Activated naive CD4-positive, alpha-beta T cell treated with anti-CD3 and anti-CD28 coated beads, Interleukin-2, amount 10 ng/mL, durations not matched to agents 7 days and 5 days (primary cell): Measurements from ENCODE around the gene ATPAF1.
A peak's percentile ranks its signal among the peaks of the same experiment; 100 is the strongest.

Experiments used
- CTCF ChIA-PET: fragments of 350-600 bp; sonication (Branson Sonifier 250); formaldehyde crosslinking; loops from one replicate; lab custom pipeline; 2021; ENCODE audit warnings: antibody characterized with exemption; lab: Charles Lee
- DNase-seq: peaks from one replicate; pipeline ENCODE4 v3.0.0-alpha.2; 2020
- H3K27ac Mint-ChIP-seq: one replicate; pipeline ENCODE4 v1.8.0; 2021; ENCODE audit warnings: mild to moderate bottlenecking, moderate library complexity, mixed read lengths
- H3K27me3 Mint-ChIP-seq: one replicate; pipeline ENCODE4 v1.8.0; 2021; ENCODE audit warnings: mild to moderate bottlenecking, mixed read lengths
- H3K36me3 Mint-ChIP-seq: one replicate; pipeline ENCODE4 v1.8.0; 2021; ENCODE audit warnings: mixed read lengths
- H3K4me1 Mint-ChIP-seq: one replicate; pipeline ENCODE4 v1.8.0; 2021; ENCODE audit warnings: mixed read lengths
- H3K4me3 Mint-ChIP-seq: one replicate; pipeline ENCODE4 v1.8.0; 2021; ENCODE audit warnings: mild to moderate bottlenecking, moderate library complexity, mixed read lengths
- H3K9me3 Mint-ChIP-seq: one replicate; pipeline ENCODE4 v1.8.0; 2021; ENCODE audit warnings: mixed read lengths

Gene ATPAF1

DNA sequence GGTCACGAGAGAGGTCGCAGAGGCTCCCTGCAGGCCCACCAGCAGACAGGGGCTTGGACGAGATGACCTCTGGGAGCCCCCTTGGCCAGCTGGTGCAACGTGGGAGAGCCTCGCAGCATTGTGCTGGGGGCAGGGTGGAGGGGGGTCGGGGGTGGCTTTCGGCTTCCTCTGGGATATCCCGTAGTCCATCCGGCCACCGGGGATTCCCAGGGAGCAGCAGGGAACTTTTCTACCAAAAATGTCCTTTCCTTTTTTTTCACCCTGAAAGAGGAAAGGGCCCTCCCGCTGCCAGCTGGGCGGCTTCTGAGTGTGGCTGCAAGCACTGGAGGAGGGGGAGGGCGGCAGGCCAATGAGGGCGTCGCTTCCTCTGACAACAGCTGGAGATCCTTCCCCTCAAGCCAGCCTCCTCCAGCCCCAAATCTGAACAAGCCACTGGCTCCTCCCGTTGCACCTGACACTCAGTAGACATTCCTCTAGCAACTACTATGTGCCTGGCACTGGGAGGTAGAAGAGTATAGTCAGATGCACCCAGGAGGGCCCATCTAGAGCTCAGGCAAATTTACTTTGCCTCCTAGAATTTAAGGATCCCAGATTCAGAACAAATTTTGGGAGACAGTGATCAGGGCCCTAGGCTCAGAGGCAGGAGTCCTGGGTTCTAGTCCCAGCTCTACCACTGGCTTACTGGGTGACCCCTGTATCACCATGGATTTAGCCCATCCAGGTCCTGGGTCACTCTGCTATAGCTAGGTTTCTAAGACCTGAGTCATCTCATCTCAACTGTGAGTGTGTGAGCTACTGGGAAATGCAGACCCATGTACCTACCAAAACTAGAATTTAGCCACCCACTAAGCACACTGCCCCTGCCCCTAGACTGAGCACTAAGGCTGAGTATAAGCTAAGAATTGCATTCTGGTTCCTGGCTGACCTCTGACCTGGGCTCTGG, 54.2 kb downstream of the ATPAF1 start:
- Mint-ChIP-seq H3K4me1 (peaks cover 65% of the 10 kb centered on the region), H3K27ac (peak overlapping the region; percentile 52), H3K27me3 (peaks cover 15% of the 10 kb centered on the region), H3K9me3 (no peaks in the 10 kb centered on the region), H3K36me3 (peaks cover 33% of the 10 kb centered on the region), H3K4me3 (peak overlapping the region; percentile 23)
- CTCF ChIA-PET: interaction anchor here (1.0 to 1.4 kb wide), 5 partner anchors 10 to 172 kb away, joined by 3 to 5 read pairs (median 3); partner anchors contain the start of gene MKNK1
- peak; percentile 74 for DNase-seq

DNA sequence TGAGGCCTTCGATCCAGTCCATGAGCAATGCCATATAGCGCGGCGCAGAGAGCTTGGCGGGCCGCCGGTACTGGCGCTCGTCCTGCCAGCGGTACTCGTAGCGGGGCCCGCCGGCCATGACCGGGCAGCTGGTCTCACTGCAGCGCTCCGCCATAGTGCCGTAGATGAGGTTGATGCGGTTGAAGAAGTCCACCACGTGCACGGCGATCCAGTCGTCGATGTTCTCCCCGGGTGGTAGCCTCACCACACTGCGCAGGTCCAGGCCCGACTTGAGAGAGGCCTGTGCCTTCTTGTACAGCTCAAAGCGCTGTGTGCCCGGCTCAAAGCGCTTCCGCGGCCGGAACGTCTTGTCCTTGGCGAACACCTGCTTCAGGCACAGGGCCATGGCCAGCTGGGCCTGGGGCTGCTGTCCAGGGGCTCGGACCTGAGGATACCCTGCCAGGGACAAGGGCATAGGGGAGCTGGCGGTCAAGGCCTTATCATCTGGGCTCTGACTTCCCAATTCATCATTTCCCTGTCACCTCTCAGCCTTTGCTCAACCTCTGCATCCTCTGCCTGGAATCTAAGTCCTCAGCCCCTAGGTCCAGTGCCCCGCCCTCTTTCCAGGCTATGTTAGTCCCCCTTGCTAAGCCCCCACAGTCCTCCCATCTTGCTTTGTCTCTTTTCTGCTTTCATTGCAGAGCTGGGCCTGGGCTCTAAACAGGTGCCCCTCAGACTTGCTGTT, 55.1 kb downstream of the ATPAF1 start:
- H3K9me3 Mint-ChIP-seq: no peaks in the 10 kb centered on the region

DNA sequence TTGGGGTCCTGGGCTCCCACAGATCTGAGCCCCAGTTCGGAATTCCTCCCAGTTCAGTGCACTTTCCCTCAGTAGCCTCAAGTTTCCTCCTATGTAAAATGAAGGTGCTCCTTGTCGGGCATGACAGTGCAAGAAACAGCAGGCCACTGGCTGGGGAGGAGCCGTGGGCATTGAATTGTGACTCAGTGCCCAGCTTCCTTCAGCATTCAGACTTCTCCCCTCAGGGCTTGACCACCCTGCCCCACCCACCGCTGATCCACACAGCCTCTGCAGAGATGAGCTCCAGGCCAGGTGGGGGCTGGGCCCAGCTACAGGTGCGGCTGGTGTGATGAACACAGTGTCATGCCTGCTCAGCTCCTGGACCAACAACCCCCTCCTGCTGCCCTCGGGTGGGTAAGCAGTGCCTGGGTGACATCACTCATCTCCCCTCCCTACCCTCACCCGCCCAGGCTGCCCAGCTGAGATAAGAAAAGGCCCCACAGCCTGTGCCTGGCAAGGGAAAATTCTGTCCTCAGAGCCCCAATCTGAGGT, 56.4 kb downstream of the ATPAF1 start:
- no peak overlapping the region for H3K4me3 Mint-ChIP-seq
- H3K27me3 Mint-ChIP-seq: peaks cover under 1% of the 10 kb centered on the region
- no peak overlapping the region for H3K27ac Mint-ChIP-seq
- no peaks in the 10 kb centered on the region for H3K9me3 Mint-ChIP-seq
- CTCF ChIA-PET: no interaction called here
- peaks cover 55% of the 10 kb centered on the region for H3K4me1 Mint-ChIP-seq
- H3K36me3 Mint-ChIP-seq: peaks cover 48% of the 10 kb centered on the region
- no peak for DNase-seq

More for the DNA sequence above, 55.1 kb downstream of the ATPAF1 start:
- Mint-ChIP-seq H3K36me3 (peaks cover 42% of the 10 kb centered on the region), H3K4me3 (no peak overlapping the region), H3K4me1 (peaks cover 62% of the 10 kb centered on the region), H3K27me3 (peaks cover 10% of the 10 kb centered on the region), H3K27ac (peak overlapping the region; percentile 52)
- CTCF ChIA-PET: interaction anchor here (1.2 kb wide), 2 partner anchors 64 to 65 kb away, joined by 3 to 5 read pairs; no protein-coding TSS in a partner anchor
- DNase-seq: no peak

DNA sequence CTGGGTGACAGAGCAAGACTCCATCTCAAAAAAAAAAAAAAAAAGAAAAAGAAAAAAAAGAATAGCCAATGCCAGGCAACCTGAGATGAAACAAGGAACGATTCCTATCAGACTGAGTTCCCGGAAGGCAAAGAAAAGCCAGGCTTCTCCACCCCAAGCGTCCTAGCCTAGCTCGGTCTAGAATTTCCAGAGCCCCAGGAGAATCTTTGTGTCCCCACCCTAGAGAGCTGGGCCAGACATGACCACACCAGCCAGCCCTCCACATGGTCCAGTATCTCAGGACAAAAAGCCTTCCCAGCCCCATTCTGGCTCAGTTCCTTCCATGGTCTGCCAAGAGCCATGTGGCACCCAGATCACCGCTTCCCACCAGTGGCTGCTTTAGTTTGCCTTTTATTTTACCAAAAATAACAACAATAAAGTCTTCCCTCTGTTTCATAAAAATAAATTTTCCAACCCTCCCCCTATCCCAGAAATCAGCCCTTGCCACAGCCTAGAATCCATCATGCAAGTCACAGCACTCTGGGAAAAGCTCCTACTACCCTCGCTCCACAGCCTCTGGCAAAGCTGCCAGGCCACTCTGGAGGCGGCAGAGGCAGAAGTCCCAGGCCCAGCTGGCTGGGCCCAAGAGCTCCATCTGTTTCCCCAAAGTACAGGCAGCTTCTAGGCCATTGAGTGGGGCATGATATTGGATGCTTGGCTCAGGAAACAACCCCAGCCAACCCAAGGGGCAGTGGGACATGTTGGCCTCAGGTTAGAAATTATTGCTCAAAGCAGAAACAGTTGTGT, 60.6 kb downstream of the ATPAF1 start:
- peaks cover 57% of the 10 kb centered on the region for H3K36me3 Mint-ChIP-seq

DNA sequence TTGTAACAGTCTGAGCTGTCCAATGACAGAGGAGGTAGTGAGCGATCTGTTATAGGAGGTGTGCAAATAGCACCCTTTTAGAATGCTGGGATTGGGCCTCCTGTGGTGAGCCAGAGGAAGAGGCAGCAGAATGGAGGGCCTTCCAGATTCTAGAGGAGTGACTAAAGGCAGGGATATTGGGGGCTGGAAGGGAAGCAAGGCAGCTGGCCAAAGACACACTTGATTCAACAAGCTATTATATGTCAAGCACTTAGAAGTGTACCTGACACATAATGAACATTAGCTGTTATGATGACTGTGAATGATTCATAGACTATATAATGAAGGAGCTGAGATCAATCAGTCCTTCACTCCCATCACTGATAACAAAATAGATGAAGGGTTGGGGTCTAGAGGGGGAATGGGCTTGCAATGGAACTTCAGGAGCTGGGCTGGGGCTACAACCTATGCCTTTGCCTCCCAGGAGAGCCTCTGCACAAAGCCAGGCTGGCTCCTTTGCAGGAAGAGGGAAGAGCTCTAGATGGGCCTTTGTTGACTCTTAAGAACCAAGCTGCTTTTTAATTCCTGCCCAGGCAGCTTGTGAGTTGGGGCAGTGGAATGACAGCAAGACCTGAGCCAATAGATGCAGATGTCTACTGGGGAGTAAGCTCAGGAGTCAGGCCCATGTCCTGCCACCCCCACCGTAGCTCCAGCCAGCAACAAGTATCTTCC, 61.8 kb downstream of the ATPAF1 start:
- Mint-ChIP-seq H3K36me3 (peaks cover 56% of the 10 kb centered on the region), H3K27me3 (peaks cover 4% of the 10 kb centered on the region), H3K4me3 (no peak overlapping the region), H3K9me3 (no peaks in the 10 kb centered on the region), H3K4me1 (peaks cover 62% of the 10 kb centered on the region), H3K27ac (peak overlapping the region; percentile 53)
- CTCF ChIA-PET: interaction anchor here (1.1 to 4.4 kb wide), 3 partner anchors 10 to 119 kb away, joined by 3 to 22 read pairs (median 3); partner anchors contain the start of gene MOB3C
- no peak for DNase-seq

More for the DNA sequence above, 60.6 kb downstream of the ATPAF1 start:
- Mint-ChIP-seq H3K27me3 (peaks cover 4% of the 10 kb centered on the region), H3K9me3 (no peaks in the 10 kb centered on the region), H3K4me3 (no peak overlapping the region), H3K27ac (peak overlapping the region; percentile 37), H3K4me1 (peaks cover 58% of the 10 kb centered on the region)
- DNase-seq: no peak
- CTCF ChIA-PET: interaction anchor here (1.2 kb wide), 1 partner anchor 15 kb away, joined by 4 read pairs; no protein-coding TSS in a partner anchor

DNA sequence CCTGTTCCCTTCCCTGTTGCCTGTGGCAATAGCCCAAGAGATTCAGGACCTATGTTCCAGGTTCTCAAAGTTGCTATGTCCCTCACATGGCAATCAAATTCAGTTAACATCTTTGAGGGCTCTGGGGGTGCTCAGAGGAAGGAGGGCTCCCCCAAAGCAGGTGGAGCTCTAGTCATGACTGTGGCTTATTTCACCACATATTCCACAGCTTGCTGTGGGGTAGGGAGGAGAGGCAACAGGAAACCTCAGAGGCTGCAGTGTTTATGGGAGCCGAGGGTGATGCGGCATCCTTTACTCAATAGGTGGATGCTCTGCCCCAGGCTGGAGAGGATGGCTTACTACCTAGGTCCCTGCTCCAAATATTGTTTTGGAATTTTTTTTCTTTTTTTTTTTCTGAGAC, 62.9 kb downstream of the ATPAF1 start:
- Mint-ChIP-seq H3K4me1 (peaks cover 62% of the 10 kb centered on the region), H3K4me3 (peak overlapping the region; percentile 90), H3K9me3 (no peaks in the 10 kb centered on the region), H3K27ac (peak overlapping the region; percentile 76), H3K36me3 (peaks cover 52% of the 10 kb centered on the region), H3K27me3 (peaks cover 4% of the 10 kb centered on the region)
- DNase-seq: peak; percentile 51
- CTCF ChIA-PET: interaction anchor here (0.8 to 4.4 kb wide), 4 partner anchors 11 to 74 kb away, joined by 3 to 22 read pairs (median 4); partner anchors contain the start of genes ATPAF1 and MOB3C

DNA sequence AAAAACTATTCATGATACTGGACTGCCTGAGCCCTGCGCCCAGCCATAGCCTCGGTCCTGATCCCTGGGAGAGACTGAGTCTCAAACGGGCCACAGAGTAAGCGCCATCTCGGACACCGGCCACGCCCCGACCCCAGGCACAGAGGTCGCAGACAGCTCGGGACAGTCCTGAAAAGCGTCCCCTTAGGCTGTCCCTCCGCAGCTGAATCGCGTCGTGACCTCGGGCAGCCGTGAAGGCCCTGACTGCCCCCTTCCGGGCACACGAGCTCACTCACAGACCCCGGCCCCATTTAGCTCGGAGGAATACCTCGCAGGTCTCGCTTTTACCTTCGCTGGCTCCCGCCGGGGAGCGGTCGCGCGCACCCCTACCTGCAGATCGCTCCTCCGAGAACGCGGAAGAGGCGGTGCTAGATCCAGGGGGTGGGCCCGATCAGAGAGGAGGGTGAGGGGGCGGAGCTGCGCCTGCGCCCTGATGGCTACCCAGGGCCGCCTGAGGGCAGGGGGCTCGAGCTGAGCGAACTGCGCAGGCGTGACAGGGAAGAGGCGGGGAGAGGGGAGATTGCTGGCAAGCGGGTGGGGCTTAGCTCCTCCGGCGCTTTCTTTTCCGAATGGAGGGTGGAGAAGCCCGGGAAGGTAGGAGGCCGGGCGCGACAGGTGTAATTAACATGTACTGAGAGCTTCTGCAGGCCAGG, 64.2 kb downstream of the ATPAF1 start, which contains the start of gene MKNK1:
MKNK1 (minus strand) TSS at position 411 of the 692 bp plus-strand sequence. CDS start 20,941 bp downstream, outside the sequence.
- DNase-seq: peak; percentile 99
- Mint-ChIP-seq H3K36me3 (peaks cover 45% of the 10 kb centered on the region), H3K27me3 (peaks cover 4% of the 10 kb centered on the region), H3K9me3 (no peaks in the 10 kb centered on the region), H3K4me3 (peak within 1 kb of the TSS; percentile 90), H3K4me1 (peaks cover 70% of the 10 kb centered on the region), H3K27ac (peak within 1 kb of the TSS; percentile 86)
- CTCF ChIA-PET: interaction anchor here (0.8 to 4.4 kb wide), 13 partner anchors 10 to 75 kb away, joined by 3 to 22 read pairs (median 3); partner anchors contain the start of gene MOB3C

DNA sequence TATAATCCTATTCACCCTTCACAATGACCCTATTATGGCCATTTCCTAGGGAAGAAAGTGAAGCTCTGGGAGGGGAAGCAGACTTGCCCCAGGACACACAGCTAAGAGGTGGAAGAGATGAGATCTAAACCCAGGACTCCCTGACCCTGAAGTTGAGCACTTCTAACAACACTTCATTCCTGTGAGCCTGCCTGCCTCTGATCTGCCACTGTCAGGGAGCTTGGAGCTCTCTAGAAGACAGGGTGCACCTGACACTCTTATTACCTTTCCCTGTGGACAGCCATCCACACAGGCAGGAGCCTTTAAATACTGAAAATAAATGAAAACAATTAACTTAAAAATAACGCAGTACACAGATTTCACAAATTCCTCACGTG, 64.7 kb downstream of the ATPAF1 start:
- peak overlapping the region; percentile 86 for H3K27ac Mint-ChIP-seq
- no peaks in the 10 kb centered on the region for H3K9me3 Mint-ChIP-seq
- H3K27me3 Mint-ChIP-seq: peaks cover 4% of the 10 kb centered on the region
- CTCF ChIA-PET: interaction anchor here (1.0 to 4.4 kb wide), 10 partner anchors 11 to 75 kb away, joined by 3 to 22 read pairs (median 4); partner anchors contain the start of gene MOB3C
- H3K4me1 Mint-ChIP-seq: peaks cover 75% of the 10 kb centered on the region
- H3K4me3 Mint-ChIP-seq: peak overlapping the region; percentile 90
- H3K36me3 Mint-ChIP-seq: peaks cover 40% of the 10 kb centered on the region
- no peak for DNase-seq

DNA sequence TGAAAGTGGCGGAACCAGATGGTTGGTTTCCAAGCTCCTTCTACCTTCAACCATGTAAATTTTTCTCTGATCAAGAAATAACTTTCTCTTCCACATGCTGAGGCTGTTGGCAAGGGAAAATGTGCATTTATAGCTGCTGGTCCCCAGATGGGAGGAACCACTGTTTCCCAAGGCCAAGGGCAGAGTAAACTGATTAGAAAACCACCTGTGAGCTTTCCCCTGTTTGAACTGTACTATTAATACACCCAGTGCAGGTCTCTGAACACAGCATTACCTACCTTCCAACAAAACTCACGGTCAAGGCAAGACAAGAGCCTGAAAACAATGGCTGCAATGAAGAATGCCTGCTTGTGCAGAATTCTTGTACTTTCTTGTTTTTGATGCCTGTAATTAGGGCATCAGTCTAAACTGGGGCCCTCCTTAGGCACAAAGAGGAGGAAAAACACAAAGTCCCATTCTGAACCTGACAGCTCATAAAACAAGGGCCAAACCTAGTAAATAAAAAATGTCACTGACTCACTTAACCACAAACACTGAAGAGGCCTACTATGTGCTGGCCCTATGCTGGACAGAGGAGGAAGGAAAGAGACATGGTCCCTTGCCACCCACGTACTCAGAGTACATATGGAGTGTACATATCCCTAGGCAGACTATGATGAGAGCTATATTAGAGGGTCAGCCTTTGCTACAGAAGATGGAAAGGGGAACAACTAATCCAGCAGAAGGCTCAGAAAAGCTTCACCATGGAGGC, 66.7 kb downstream of the ATPAF1 start:
- H3K27me3 Mint-ChIP-seq: peaks cover 4% of the 10 kb centered on the region
- DNase-seq: no peak
- H3K4me3 Mint-ChIP-seq: peak overlapping the region; percentile 13
- no peaks in the 10 kb centered on the region for H3K9me3 Mint-ChIP-seq
- peaks cover 79% of the 10 kb centered on the region for H3K4me1 Mint-ChIP-seq
- CTCF ChIA-PET: no interaction called here
- H3K27ac Mint-ChIP-seq: no peak overlapping the region
- peaks cover 41% of the 10 kb centered on the region for H3K36me3 Mint-ChIP-seq

DNA sequence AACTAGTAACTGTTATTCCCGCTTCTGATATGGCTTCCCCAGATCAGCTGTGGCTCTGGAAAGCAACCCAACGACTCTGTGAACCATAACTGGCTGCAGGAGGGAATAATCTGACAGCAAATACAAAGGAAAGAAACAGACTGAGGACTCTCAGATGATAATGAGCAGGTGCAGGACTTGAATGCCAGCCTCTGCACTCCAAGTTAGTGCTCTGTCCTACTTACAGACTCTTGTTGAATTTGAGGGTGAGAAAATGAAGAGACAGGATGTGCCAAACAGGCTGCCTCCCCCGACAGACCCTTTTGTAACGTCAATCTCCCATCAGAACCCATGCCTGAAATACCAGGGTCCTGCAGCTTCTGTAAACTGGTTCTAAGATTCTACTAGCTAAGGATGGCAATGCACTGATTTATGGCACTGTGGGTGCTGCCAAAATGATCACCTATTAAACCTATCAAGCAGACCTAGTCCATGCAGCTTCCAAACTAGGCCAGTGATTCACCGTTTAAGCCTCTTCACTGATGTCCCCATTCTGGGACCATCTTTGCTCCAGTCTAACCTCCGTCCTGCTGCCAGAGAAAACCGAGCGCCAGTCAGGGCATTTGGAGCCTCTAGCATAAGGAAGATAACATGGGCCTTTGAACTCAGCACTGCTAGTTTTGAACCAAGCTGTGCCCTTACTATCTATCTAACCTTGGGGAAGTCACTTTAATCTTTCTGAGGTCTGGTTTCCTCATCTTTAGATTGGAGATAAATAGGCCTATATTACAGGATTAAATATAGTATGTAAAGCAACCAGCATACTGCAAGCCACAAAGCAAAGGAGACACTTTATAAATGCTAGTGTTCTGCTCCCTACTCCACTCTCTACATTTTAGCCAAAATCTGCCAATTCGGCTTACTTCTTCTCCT, 68.8 kb downstream of the ATPAF1 start:
- no peak overlapping the region for H3K4me3 Mint-ChIP-seq
- peaks cover 78% of the 10 kb centered on the region for H3K4me1 Mint-ChIP-seq
- no peak overlapping the region for H3K27ac Mint-ChIP-seq

DNA sequence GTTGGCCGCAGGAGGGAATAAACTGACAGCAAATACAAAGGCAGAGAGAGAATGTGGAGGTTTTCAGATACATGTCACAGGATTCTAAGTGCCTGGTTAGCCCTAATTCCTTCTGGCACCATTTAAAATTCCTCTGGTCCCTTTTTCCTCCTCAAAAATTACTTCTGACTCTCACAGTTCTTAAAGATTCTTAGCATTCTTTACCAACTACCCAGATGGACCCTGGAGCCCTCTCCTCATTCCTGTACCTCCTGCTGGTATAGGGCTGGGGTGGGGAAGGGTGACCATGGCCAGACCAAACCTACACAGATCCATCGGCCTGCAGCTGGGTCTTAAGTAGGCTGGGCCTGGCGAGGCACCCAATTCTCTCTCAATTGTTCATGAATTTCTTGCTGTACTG, 71.3 kb downstream of the ATPAF1 start:
- no peak for DNase-seq
- Mint-ChIP-seq H3K36me3 (peaks cover 56% of the 10 kb centered on the region), H3K4me1 (peaks cover 74% of the 10 kb centered on the region), H3K27me3 (no peaks in the 10 kb centered on the region), H3K27ac (no peak overlapping the region), H3K9me3 (no peaks in the 10 kb centered on the region), H3K4me3 (no peak overlapping the region)
- CTCF ChIA-PET: interaction anchor here (0.9 kb wide), 1 partner anchor 13 kb away, joined by 3 read pairs; no protein-coding TSS in a partner anchor

More for the DNA sequence above, 68.8 kb downstream of the ATPAF1 start:
- Mint-ChIP-seq H3K27me3 (peaks cover 4% of the 10 kb centered on the region), H3K9me3 (no peaks in the 10 kb centered on the region), H3K36me3 (peaks cover 39% of the 10 kb centered on the region)
- CTCF ChIA-PET: interaction anchor here (0.6 kb wide), 1 partner anchor 13 kb away, joined by 4 read pairs; no protein-coding TSS in a partner anchor
- no peak for DNase-seq
